Epithelial cell of proximal tubule (primary cell): Measurements from ENCODE around the gene MAP3K1. TPM values are rescaled to one million over a fixed set of nuclear protein-coding genes. Genes with fewer than 3 reads are reported as not detected.

Experiments used
- DNase-seq: peaks from one replicate; pipeline ENCODE4 v3.0.0-alpha.2; 2011; ENCODE audit warnings: low read depth
- H3K4me3 ChIP-seq: 2 replicates; pipeline ENCODE4 v1.5.1; 2011; ENCODE audit warnings: low read depth, mild to moderate bottlenecking, low read length
- total RNA-seq: library from RNA; depleted of rRNA; stranded (reverse); fragments of >200 nt; gene quantifications from 2 replicates; pipeline ENCODE4 v1.2.3, GENCODE V29; 2015
- TF ChIP-seq, protein P1 (sequence below): conservative IDR thresholded peaks from 2 replicates; pipeline ENCODE4 v1.5.1; 2012; ENCODE audit warnings: low read depth, mild to moderate bottlenecking, low read length

The MAP3K1 gene
- total RNA-seq, 1 donor from 2014 or later = 20.1 TPM

GRCh38 chr5:56871777-56872176 is 56.4 kb downstream of the MAP3K1 start:
- no peak for DNase-seq
- H3K4me3 ChIP-seq = no peak overlapping the region
- TF ChIP-seq, protein P1, sequence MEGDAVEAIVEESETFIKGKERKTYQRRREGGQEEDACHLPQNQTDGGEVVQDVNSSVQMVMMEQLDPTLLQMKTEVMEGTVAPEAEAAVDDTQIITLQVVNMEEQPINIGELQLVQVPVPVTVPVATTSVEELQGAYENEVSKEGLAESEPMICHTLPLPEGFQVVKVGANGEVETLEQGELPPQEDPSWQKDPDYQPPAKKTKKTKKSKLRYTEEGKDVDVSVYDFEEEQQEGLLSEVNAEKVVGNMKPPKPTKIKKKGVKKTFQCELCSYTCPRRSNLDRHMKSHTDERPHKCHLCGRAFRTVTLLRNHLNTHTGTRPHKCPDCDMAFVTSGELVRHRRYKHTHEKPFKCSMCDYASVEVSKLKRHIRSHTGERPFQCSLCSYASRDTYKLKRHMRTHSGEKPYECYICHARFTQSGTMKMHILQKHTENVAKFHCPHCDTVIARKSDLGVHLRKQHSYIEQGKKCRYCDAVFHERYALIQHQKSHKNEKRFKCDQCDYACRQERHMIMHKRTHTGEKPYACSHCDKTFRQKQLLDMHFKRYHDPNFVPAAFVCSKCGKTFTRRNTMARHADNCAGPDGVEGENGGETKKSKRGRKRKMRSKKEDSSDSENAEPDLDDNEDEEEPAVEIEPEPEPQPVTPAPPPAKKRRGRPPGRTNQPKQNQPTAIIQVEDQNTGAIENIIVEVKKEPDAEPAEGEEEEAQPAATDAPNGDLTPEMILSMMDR = no peak

GRCh38 chr5:56873056-56873455 is 57.7 kb downstream of the MAP3K1 start:
- TF ChIP-seq, protein P1 = no peak
- no peak overlapping the region for H3K4me3 ChIP-seq

GRCh38 chr5:56876327-56876726 is 61.0 kb downstream of the MAP3K1 start:
- peak; percentile 52 for DNase-seq
- TF ChIP-seq, protein P1 = no peak
- no peak overlapping the region for H3K4me3 ChIP-seq

More at GRCh38 chr5:56873056-56873455, 57.7 kb downstream of the MAP3K1 start:
- no peak for DNase-seq

DNA sequence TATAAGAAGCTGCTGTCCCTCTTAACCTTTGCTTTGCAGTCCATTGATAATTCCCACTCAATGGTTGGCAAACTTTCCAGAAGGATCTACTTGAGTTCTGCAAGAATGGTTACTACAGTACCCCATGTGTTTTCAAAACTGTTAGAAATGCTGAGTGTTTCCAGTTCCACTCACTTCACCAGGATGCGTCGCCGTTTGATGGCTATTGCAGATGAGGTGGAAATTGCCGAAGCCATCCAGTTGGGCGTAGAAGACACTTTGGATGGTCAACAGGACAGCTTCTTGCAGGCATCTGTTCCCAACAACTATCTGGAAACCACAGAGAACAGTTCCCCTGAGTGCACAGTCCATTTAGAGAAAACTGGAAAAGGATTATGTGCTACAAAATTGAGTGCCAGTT is 66.2 kb downstream of the MAP3K1 start:
- DNase-seq = no peak
- TF ChIP-seq, protein P1 = no peak
- H3K4me3 ChIP-seq = no peak overlapping the region

GRCh38 chr5:56893251-56893951 is 78.1 kb downstream of the MAP3K1 start:
- DNase-seq = no peak
- no peak overlapping the region for H3K4me3 ChIP-seq
- TF ChIP-seq, protein P1 = no peak

GRCh38 chr5:56896763-56897162 is 81.4 kb downstream of the MAP3K1 start:
- no peak for DNase-seq
- H3K4me3 ChIP-seq = no peak overlapping the region
- TF ChIP-seq, protein P1 = no peak

DNA sequence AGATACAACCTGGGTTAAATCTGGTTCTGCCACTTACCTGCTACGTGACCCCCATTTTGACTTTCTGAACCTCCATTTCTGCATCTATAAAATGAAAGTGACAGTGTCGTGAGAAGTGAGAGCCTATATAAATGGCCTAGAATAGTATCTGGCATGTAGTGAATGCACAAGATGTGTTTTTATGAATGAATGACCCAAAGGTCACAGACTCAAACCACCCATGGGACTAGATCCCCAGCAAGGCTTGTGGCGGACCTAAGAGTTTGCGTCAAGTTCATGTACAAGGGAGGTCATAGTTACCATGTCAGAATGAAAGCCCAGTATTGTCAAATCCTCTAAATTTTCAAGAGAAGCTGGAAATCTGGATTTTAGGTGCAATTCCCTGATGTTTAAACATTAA is 82.9 kb downstream of the MAP3K1 start:
- no peak for DNase-seq
- TF ChIP-seq, protein P1 = no peak
- no peak overlapping the region for H3K4me3 ChIP-seq
